HG03097 (cell line): ENCODE measurements around the gene HEPACAM2.
A peak's percentile ranks its signal among the peaks of the same experiment; 100 is the strongest.

ENCODE experiments used
- ATAC-seq: cut with Tn5 transposase; IDR thresholded peaks from one replicate; pipeline ENCODE4 v1.9.1; 2021; ENCODE audit not compliant: unreplicated experiment, low FRiP score

HEPACAM2 gene

GRCh38 chr7:93203496-93203895 is 22.8 kb downstream of the HEPACAM2 start:
- ATAC-seq: no peak

GRCh38 chr7:93202594-93203250 is 23.5 kb downstream of the HEPACAM2 start:
- ATAC-seq: no peak

- ATAC-seq: no peak
Observed at GRCh38 chr7:93198472-93198871, 27.8 kb downstream of the HEPACAM2 start.

- no peak for ATAC-seq
Observed at GRCh38 chr7:93196336-93196735, 29.9 kb downstream of the HEPACAM2 start.

GRCh38 chr7:93194386-93194785 is 31.9 kb downstream of the HEPACAM2 start:
- no peak for ATAC-seq

GRCh38 chr7:93188870-93189634 is 37.2 kb downstream of the HEPACAM2 start:
- ATAC-seq: no peak

- no peak for ATAC-seq
Observed at GRCh38 chr7:93185303-93186027, 40.8 kb downstream of the HEPACAM2 start.

- no peak for ATAC-seq
Observed at GRCh38 chr7:93179173-93179572, 47.1 kb downstream of the HEPACAM2 start.

- ATAC-seq: no peak
Observed at GRCh38 chr7:93178213-93178612, 48.1 kb downstream of the HEPACAM2 start.

- ATAC-seq: no peak
Observed at GRCh38 chr7:93176992-93177580, 49.2 kb downstream of the HEPACAM2 start.

GRCh38 chr7:93175219-93175618 is 51.0 kb downstream of the HEPACAM2 start:
- no peak for ATAC-seq

- ATAC-seq: no peak
Observed at GRCh38 chr7:93172683-93173082, 53.6 kb downstream of the HEPACAM2 start.

- ATAC-seq: no peak
Observed at GRCh38 chr7:93171606-93172226, 54.6 kb downstream of the HEPACAM2 start.

- ATAC-seq: peak; percentile 99
Observed at GRCh38 chr7:93165447-93165846, 60.8 kb downstream of the HEPACAM2 start.

- ATAC-seq: no peak
Observed at GRCh38 chr7:93164766-93165165, 61.5 kb downstream of the HEPACAM2 start.

GRCh38 chr7:93161181-93161762 is 65.0 kb downstream of the HEPACAM2 start:
- ATAC-seq: no peak

GRCh38 chr7:93160410-93160809 is 65.9 kb downstream of the HEPACAM2 start:
- ATAC-seq: no peak

GRCh38 chr7:93159490-93159889 is 66.8 kb downstream of the HEPACAM2 start:
- ATAC-seq: no peak

- no peak for ATAC-seq
Observed at GRCh38 chr7:93156884-93157283, 69.4 kb downstream of the HEPACAM2 start.

GRCh38 chr7:93150200-93150835 is 76.0 kb downstream of the HEPACAM2 start:
- no peak for ATAC-seq
